Liver (tissue), 9 donors: ENCODE data around the gene NCR2. TPM values are rescaled to one million over a fixed set of nuclear protein-coding genes. Genes with fewer than 3 reads are reported as not detected.

Source experiments
- DNase-seq: peaks from one replicate; pipeline ENCODE4 v3.0.0-alpha.2; 2017; ENCODE audit warnings: low spot score
- H3K27ac ChIP-seq, 2 donors: one replicate each; pipeline ENCODE4 v1.7.0; 2013; ENCODE audit warnings: inconsistent platforms in 2 of 2, low read length in 2 of 2, control low read depth in 1 of 2, low read depth in 1 of 2, mild to moderate bottlenecking in 1 of 2
- H3K27me3 ChIP-seq, 4 donors: one replicate each; pipeline versions ENCODE4 v1.6.1 to v1.7.0; 2013; ENCODE audit warnings: low read length in 3 of 4, inconsistent platforms in 1 of 4, mild to moderate bottlenecking in 1 of 4, moderate library complexity in 1 of 4; ENCODE audit not compliant: control insufficient read depth in 4 of 4, insufficient read depth in 4 of 4
- H3K36me3 ChIP-seq, 4 donors: one replicate each; pipeline versions ENCODE4 v1.6.1 to v1.7.0; 2013; ENCODE audit warnings: low read length in 3 of 4, mild to moderate bottlenecking in 3 of 4, low read depth in 1 of 4, moderate library complexity in 1 of 4; ENCODE audit not compliant: control insufficient read depth in 4 of 4, insufficient read depth in 3 of 4
- H3K4me1 ChIP-seq, 4 donors: one replicate each; pipeline versions ENCODE4 v1.6.1 to v1.7.0; 2013; ENCODE audit warnings: low read length in 3 of 4, mild to moderate bottlenecking in 3 of 4, moderate library complexity in 1 of 4; ENCODE audit not compliant: control insufficient read depth in 4 of 4, insufficient read depth in 4 of 4
- H3K4me3 ChIP-seq, 3 donors: one replicate each; pipeline versions ENCODE4 v1.6.1 to v1.7.0; 2013; ENCODE audit warnings: low read length in 3 of 3, control low read depth in 1 of 3, low read depth in 1 of 3, mild to moderate bottlenecking in 1 of 3
- H3K9ac ChIP-seq, 2 donors: one replicate each; pipeline ENCODE4 v1.7.0; 2013; ENCODE audit warnings: low read length in 2 of 2, mild to moderate bottlenecking in 2 of 2, moderate library complexity in 2 of 2, control low read depth in 1 of 2, low read depth in 1 of 2
- H3K9me3 ChIP-seq, 4 donors: one replicate each; pipeline versions ENCODE4 v1.6.1 to v1.7.0; 2013; ENCODE audit warnings: low read length in 3 of 4; ENCODE audit not compliant: control insufficient read depth in 4 of 4
- EGR1 ChIP-seq, 2 donors: IDR thresholded peaks; 2 replicates each; pipeline ENCODE4 v1.6.1; 2016 to 2018; ENCODE audit warnings: antibody characterized with exemption in 2 of 2, low read depth in 2 of 2
- FOXA1 ChIP-seq: IDR thresholded peaks from 2 replicates; pipeline ENCODE4 v1.6.1; 2016; ENCODE audit warnings: antibody characterized with exemption
- FOXA2 ChIP-seq: IDR thresholded peaks from 2 replicates; pipeline ENCODE4 v1.6.1; 2016; ENCODE audit warnings: antibody characterized with exemption
- GABPA ChIP-seq, 2 donors: IDR thresholded peaks in 1 of 2; conservative IDR thresholded peaks in 1 of 2; 2 replicates each; pipeline ENCODE4 v1.6.1; 2016; ENCODE audit warnings: antibody characterized with exemption in 2 of 2, mild to moderate bottlenecking in 1 of 2, moderate library complexity in 1 of 2
- HNF4A ChIP-seq, 2 donors: conservative IDR thresholded peaks; 2 replicates each; pipeline ENCODE4 v1.6.1; 2016; ENCODE audit warnings: antibody characterized with exemption in 2 of 2, mild to moderate bottlenecking in 2 of 2
- HNF4G ChIP-seq: IDR thresholded peaks from 2 replicates; pipeline ENCODE4 v1.6.1; 2016; ENCODE audit warnings: antibody characterized with exemption
- JUND ChIP-seq, 2 donors: IDR thresholded peaks; 2 replicates each; pipeline ENCODE4 v1.6.1; 2016; ENCODE audit warnings: antibody characterized with exemption in 2 of 2
- MAX ChIP-seq: IDR thresholded peaks from 2 replicates; pipeline ENCODE4 v1.6.1; 2016; ENCODE audit warnings: antibody characterized with exemption
- RXRA ChIP-seq, 2 donors: IDR thresholded peaks; 2 replicates each; pipeline ENCODE4 v1.6.1; 2017 to 2018; ENCODE audit warnings: antibody characterized with exemption in 2 of 2, mild to moderate bottlenecking in 1 of 2
- TAF1 ChIP-seq: conservative IDR thresholded peaks from 2 replicates; pipeline ENCODE4 v1.6.1; 2016; ENCODE audit warnings: antibody characterized with exemption, mild to moderate bottlenecking
- YY1 ChIP-seq: IDR thresholded peaks from 2 replicates; pipeline ENCODE4 v1.6.1; 2016; ENCODE audit warnings: antibody characterized with exemption, mild to moderate bottlenecking
- WGBS: extraction: QIAGEN DNeasy Blood & Tissue Kit; methylation state at CpG from one replicate; pipeline ENCODE4 v1.1.7; 2013; 5-methylcytosine and 5-hydroxymethylcytosine counted together
- polyA plus RNA-seq, 2 donors: library from polyadenylated mRNA; stranded (reverse) in 1 of 2; unstranded in 1 of 2; fragments of 200-250 nt in 1 of 2; fragments of >200 nt in 1 of 2; fragmentation: Nextera tagmentation in 1 of 2; extraction: Ambion mirVana in 1 of 2; gene quantifications; one replicate each; pipeline versions ENCODE4 v1.2.1 to v1.2.3, GENCODE V29; 2013 to 2015
- total RNA-seq, 2 donors: library from RNA; depleted of rRNA; stranded (reverse); fragments of >200 nt; gene quantifications; one replicate each; pipeline ENCODE4 v1.2.3, GENCODE V29; 2014
- TF ChIP-seq, protein P1 (sequence below): IDR thresholded peaks from 2 replicates; pipeline ENCODE4 v1.6.1; 2016; ENCODE audit warnings: antibody characterized with exemption
- TF ChIP-seq, protein P2 (sequence below): IDR thresholded peaks from 2 replicates; pipeline ENCODE4 v1.6.1; 2016; ENCODE audit warnings: antibody characterized with exemption
- donor health status: healthy.
- donor health status: healthy.
- donor health status: healthy.
- donor health status: healthy.
- donor health status: healthy.

NCR2 gene
- total RNA-seq = not detected
- polyA plus RNA-seq = not detected

DNA sequence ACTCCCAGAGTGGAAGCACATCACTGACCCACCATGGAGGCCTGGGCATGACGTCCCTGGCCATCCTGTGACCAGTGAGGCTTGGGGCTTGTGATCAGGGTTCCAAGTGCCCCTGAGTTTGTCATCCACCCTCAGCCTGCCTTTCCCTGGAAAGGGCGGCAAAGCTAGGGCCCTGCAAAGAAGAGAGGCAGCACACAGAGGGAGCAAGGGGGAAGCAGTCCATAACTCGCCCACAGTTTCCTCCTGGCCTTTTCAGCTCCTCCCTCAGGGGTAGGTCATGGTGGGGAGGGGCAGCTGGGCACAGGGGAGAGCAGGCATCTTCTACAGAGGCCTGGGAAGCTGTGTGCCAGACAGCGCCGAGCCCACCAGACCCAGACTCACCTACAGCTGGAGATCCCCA is at the start of gene NCR2:
Gene NCR2 (plus strand): TSS at position 313 of the 400 bp plus-strand sequence. CDS start 269 bp downstream, outside the sequence.
- H3K9me3 ChIP-seq = no peaks in the 10 kb centered on the region
- TF ChIP-seq HNF4G (no peak), JUND (IDR thresholded peaks at IDR 0.05) (no peak)
- H3K27ac ChIP-seq = no peak within 1 kb of the TSS
- H3K27me3 ChIP-seq = peaks cover 0 to 4% (median 0%) of the 10 kb centered on the region in 4 donors
- no peak within 1 kb of the TSS for H3K4me3 ChIP-seq
- no peak within 1 kb of the TSS for H3K9ac ChIP-seq
- 88% methylated on average over 5 of the region's 5 CpGs for WGBS
- DNase-seq = no peak
- H3K4me1 ChIP-seq = no peaks in the 10 kb centered on the region
- H3K36me3 ChIP-seq = no peaks in the 10 kb centered on the region

DNA sequence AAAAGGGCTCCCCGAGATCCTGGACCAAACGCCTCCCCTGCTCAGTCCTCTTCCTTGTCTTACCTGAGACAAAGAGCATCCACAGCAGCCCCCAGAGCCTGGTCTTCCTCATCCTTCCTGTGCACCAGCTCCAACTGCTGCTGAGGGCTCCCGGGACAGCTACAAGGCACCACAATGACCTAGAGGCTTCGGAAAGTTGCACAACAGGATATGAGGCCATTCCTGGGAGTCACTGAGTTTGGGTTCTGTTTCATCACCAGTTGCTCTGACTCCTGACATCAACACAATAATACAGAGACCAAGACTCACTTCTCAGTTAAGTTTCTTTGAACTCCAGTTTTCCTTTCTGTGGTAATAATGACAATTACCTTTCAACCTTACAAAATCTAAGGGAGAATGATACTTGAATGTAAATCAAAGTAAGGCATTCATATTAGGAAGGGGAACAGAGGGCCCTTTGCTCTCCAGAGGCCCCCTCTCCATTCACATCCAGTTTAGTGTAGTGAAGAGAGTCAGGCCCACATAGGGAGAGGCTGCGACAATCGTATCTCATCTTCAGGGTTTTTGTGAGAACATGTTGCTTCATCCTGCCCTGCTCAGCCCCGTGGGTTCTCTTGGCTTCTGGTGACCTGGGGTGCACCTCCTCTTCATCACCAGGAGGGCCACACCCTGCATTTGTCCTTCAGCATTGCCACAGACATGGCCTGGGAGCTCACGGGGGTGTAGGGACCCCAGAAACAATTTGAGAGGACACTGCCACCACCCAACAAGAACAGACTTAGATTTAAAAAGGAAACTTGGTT is 48.7 kb upstream of the NCR2 start, which contains the start of gene TREM1:
Gene TREM1 (minus strand): TSS at position 139 of the 803 bp plus-strand sequence. CDS start 27 bp downstream, at position 112.
- 68% methylated on average over 8 of the region's 8 CpGs for WGBS

GRCh38 chr6:41288030-41288753 is 47.2 kb upstream of the NCR2 start:
- DNase-seq = no peak
- Histone ChIP-seq H3K27ac (no peak overlapping the region), H3K27me3 (peaks cover 0 to 2% (median under 1%) of the 10 kb centered on the region in 4 donors), H3K9ac (no peak overlapping the region), H3K4me1 (no peaks in the 10 kb centered on the region), H3K4me3 (no peak overlapping the region), H3K9me3 (no peaks in the 10 kb centered on the region), H3K36me3 (no peaks in the 10 kb centered on the region)
- 56% methylated on average over 6 of the region's 6 CpGs for WGBS
- TF ChIP-seq TAF1 (no peak), HNF4A (conservative IDR thresholded peaks at IDR 0.05) (no peak), FOXA2 (no peak), YY1 (no peak)
- TF ChIP-seq, protein P1, sequence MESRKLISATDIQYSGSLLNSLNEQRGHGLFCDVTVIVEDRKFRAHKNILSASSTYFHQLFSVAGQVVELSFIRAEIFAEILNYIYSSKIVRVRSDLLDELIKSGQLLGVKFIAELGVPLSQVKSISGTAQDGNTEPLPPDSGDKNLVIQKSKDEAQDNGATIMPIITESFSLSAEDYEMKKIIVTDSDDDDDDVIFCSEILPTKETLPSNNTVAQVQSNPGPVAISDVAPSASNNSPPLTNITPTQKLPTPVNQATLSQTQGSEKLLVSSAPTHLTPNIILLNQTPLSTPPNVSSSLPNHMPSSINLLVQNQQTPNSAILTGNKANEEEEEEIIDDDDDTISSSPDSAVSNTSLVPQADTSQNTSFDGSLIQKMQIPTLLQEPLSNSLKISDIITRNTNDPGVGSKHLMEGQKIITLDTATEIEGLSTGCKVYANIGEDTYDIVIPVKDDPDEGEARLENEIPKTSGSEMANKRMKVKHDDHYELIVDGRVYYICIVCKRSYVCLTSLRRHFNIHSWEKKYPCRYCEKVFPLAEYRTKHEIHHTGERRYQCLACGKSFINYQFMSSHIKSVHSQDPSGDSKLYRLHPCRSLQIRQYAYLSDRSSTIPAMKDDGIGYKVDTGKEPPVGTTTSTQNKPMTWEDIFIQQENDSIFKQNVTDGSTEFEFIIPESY = no peak
- TF ChIP-seq, protein P2, sequence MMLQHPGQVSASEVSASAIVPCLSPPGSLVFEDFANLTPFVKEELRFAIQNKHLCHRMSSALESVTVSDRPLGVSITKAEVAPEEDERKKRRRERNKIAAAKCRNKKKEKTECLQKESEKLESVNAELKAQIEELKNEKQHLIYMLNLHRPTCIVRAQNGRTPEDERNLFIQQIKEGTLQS = no peak

More for the DNA sequence above, 48.7 kb upstream of the NCR2 start, which contains the start of gene TREM1:
- Histone ChIP-seq H3K9me3 (no peaks in the 10 kb centered on the region), H3K4me3 (no peak within 1 kb of the TSS), H3K36me3 (no peaks in the 10 kb centered on the region), H3K27ac (peak within 1 kb of the TSS in 1 of 2 donors; percentile 67), H3K27me3 (peaks cover 0 to 2% (median under 1%) of the 10 kb centered on the region in 4 donors), H3K9ac (no peak within 1 kb of the TSS), H3K4me1 (no peaks in the 10 kb centered on the region)
- TF ChIP-seq EGR1 (IDR thresholded peaks at IDR 0.05; ENCODE audit: low read depth in 2 of 2) = no peak
- peak in 1 of 2 donors; percentile 30 for TF ChIP-seq RXRA (IDR thresholded peaks at IDR 0.05)
- TF ChIP-seq GABPA (IDR thresholded peaks at IDR 0.05 in 1 of 2, conservative IDR thresholded peaks at IDR 0.05 in 1 of 2) = peak in 1 of 2 donors; percentile 16
- no peak for TF ChIP-seq FOXA1
- no peak for TF ChIP-seq MAX
- TF ChIP-seq, protein P1 = no peak
- DNase-seq = no peak
